Smooth muscle cell of the brain vasculature (primary cell): ENCODE data around the gene MAGI1.

ENCODE experiments used
- DNase-seq: peaks from one replicate; pipeline ENCODE4 v3.0.0-alpha.2; 2012; ENCODE audit warnings: low read depth, low spot score

Gene MAGI1

GRCh38 chr3:66014651-66015050 lies 24.1 kb downstream of the MAGI1 start:
- no peak for DNase-seq

- DNase-seq = no peak
These were observed 24.7 kb downstream of the MAGI1 start for GRCh38 chr3:66014056-66014455.

GRCh38 chr3:66012711-66013110 lies 26.0 kb downstream of the MAGI1 start:
- no peak for DNase-seq

- no peak for DNase-seq
These were observed 27.7 kb downstream of the MAGI1 start for GRCh38 chr3:66010739-66011655.

- no peak for DNase-seq
These were observed 28.4 kb downstream of the MAGI1 start for GRCh38 chr3:66010348-66010738.

- DNase-seq = no peak
These were observed 34.5 kb downstream of the MAGI1 start for GRCh38 chr3:66004244-66004643.

- no peak for DNase-seq
These were observed 37.1 kb downstream of the MAGI1 start for GRCh38 chr3:66001626-66002025.

GRCh38 chr3:66000506-66000905 lies 38.2 kb downstream of the MAGI1 start:
- DNase-seq = no peak

- no peak for DNase-seq
These were observed 39.1 kb downstream of the MAGI1 start for GRCh38 chr3:65999606-66000005.

GRCh38 chr3:65996589-65996988 lies 42.1 kb downstream of the MAGI1 start:
- DNase-seq = no peak

- no peak for DNase-seq
These were observed 43.2 kb downstream of the MAGI1 start for GRCh38 chr3:65995515-65995914.

GRCh38 chr3:65995030-65995429 lies 43.7 kb downstream of the MAGI1 start:
- DNase-seq = no peak

GRCh38 chr3:65993134-65993900 lies 45.4 kb downstream of the MAGI1 start:
- no peak for DNase-seq

GRCh38 chr3:65992106-65992505 lies 46.6 kb downstream of the MAGI1 start:
- no peak for DNase-seq

- DNase-seq = no peak
These were observed 50.1 kb downstream of the MAGI1 start for GRCh38 chr3:65988411-65989180.

- DNase-seq = no peak
These were observed 52.4 kb downstream of the MAGI1 start for GRCh38 chr3:65986285-65986684.

- DNase-seq = no peak
These were observed 53.7 kb downstream of the MAGI1 start for GRCh38 chr3:65984975-65985374.

- DNase-seq = no peak
These were observed 55.6 kb downstream of the MAGI1 start for GRCh38 chr3:65983100-65983499.

GRCh38 chr3:65979731-65980130 lies 59.0 kb downstream of the MAGI1 start:
- DNase-seq = no peak

GRCh38 chr3:65979162-65979561 lies 59.6 kb downstream of the MAGI1 start:
- DNase-seq = no peak

- no peak for DNase-seq
These were observed 60.6 kb downstream of the MAGI1 start for GRCh38 chr3:65978116-65978515.

GRCh38 chr3:65975032-65975431 lies 63.7 kb downstream of the MAGI1 start:
- DNase-seq = no peak
